GM21723 (cell line): ENCODE measurements around the gene HDAC8.
"Not testable (repeated sequence)": the region's sequence is repeated elsewhere in the genome, so short reads cannot be mapped to it uniquely, and the experiment has no call there.

ENCODE experiments used
- ATAC-seq: cut with Tn5 transposase; IDR thresholded peaks from one replicate; pipeline ENCODE4 v1.9.1; 2021; ENCODE audit warnings: mild to moderate bottlenecking, moderate library complexity; ENCODE audit not compliant: unreplicated experiment

Gene HDAC8

GRCh38 chrX:72466493-72466892, 106.2 kb downstream of the HDAC8 start:
- no peak for ATAC-seq

- ATAC-seq: no peak
Observed at GRCh38 chrX:72465889-72466288, 106.8 kb downstream of the HDAC8 start.

GRCh38 chrX:72461766-72462165, 110.9 kb downstream of the HDAC8 start:
- ATAC-seq: no peak

GRCh38 chrX:72461288-72461687, 111.4 kb downstream of the HDAC8 start:
- no peak for ATAC-seq

- no peak for ATAC-seq
Observed at GRCh38 chrX:72460715-72461114, 111.9 kb downstream of the HDAC8 start.

- ATAC-seq: not testable (repeated sequence)
Observed at GRCh38 chrX:72449034-72449433, 123.6 kb downstream of the HDAC8 start.

GRCh38 chrX:72440764-72441163, 131.9 kb downstream of the HDAC8 start:
- not testable (repeated sequence) for ATAC-seq

GRCh38 chrX:72436010-72436409, 136.6 kb downstream of the HDAC8 start:
- no peak for ATAC-seq

GRCh38 chrX:72430405-72430968, 142.2 kb downstream of the HDAC8 start:
- no peak for ATAC-seq

- no peak for ATAC-seq
Observed at GRCh38 chrX:72421797-72422196, 150.8 kb downstream of the HDAC8 start.

GRCh38 chrX:72409993-72410392, 162.7 kb downstream of the HDAC8 start:
- ATAC-seq: no peak

- ATAC-seq: no peak
Observed at GRCh38 chrX:72408885-72409284, 163.8 kb downstream of the HDAC8 start.

- ATAC-seq: not testable (repeated sequence)
Observed at GRCh38 chrX:72405136-72405535, 167.5 kb downstream of the HDAC8 start.

- no peak for ATAC-seq
Observed at GRCh38 chrX:72402614-72403013, 170.0 kb downstream of the HDAC8 start.

- ATAC-seq: no peak
Observed at GRCh38 chrX:72399816-72400215, 172.8 kb downstream of the HDAC8 start.

GRCh38 chrX:72396117-72396516, 176.5 kb downstream of the HDAC8 start:
- no peak for ATAC-seq

- ATAC-seq: no peak
Observed at GRCh38 chrX:72395237-72395636, 177.4 kb downstream of the HDAC8 start.

GRCh38 chrX:72394518-72395170, 178.0 kb downstream of the HDAC8 start:
- ATAC-seq: no peak

GRCh38 chrX:72393836-72394517, 178.7 kb downstream of the HDAC8 start:
- ATAC-seq: no peak

GRCh38 chrX:72392816-72393800, 179.5 kb downstream of the HDAC8 start:
- no peak for ATAC-seq

GRCh38 chrX:72392042-72392441, 180.6 kb downstream of the HDAC8 start:
- no peak for ATAC-seq
